GM12801 (cell line): Measurements from ENCODE around the gene PTPRN2.

Source experiments
- TF ChIP-seq, protein P1 (sequence below): IDR thresholded peaks from one replicate; pipeline ENCODE4 v1.5.1; 2011; ENCODE audit warnings: control low read depth; ENCODE audit not compliant: insufficient read length; ENCODE audit errors: extremely low read depth

PTPRN2 gene

DNA sequence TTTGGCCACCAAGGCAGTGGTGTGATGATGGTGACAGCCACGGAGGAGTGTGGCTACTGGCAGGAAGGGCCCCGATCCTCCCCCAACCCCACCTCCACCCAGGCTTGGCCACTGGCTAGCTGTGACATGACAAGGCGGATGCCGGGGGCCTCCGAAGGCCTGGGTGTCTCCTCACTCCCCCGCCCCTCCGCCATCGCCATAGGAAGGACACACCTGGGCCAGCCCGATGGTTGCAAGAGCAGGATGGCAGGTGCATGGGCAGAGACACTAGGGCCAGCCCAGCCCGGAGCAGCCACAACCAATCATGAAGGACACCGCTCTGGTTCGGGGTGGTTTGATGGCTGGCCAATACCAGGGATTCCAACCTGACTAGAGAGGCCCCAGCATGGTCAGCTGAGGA, 81.0 kb downstream of the PTPRN2 start:
- TF ChIP-seq, protein P1, sequence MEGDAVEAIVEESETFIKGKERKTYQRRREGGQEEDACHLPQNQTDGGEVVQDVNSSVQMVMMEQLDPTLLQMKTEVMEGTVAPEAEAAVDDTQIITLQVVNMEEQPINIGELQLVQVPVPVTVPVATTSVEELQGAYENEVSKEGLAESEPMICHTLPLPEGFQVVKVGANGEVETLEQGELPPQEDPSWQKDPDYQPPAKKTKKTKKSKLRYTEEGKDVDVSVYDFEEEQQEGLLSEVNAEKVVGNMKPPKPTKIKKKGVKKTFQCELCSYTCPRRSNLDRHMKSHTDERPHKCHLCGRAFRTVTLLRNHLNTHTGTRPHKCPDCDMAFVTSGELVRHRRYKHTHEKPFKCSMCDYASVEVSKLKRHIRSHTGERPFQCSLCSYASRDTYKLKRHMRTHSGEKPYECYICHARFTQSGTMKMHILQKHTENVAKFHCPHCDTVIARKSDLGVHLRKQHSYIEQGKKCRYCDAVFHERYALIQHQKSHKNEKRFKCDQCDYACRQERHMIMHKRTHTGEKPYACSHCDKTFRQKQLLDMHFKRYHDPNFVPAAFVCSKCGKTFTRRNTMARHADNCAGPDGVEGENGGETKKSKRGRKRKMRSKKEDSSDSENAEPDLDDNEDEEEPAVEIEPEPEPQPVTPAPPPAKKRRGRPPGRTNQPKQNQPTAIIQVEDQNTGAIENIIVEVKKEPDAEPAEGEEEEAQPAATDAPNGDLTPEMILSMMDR, result no peak

GRCh38 chr7:158505683-158506082, 81.9 kb downstream of the PTPRN2 start:
- TF ChIP-seq, protein P1, result no peak

GRCh38 chr7:158502068-158502750, 85.4 kb downstream of the PTPRN2 start:
- TF ChIP-seq, protein P1, result no peak

GRCh38 chr7:158501393-158502067, 86.1 kb downstream of the PTPRN2 start:
- TF ChIP-seq, protein P1, result no peak

DNA sequence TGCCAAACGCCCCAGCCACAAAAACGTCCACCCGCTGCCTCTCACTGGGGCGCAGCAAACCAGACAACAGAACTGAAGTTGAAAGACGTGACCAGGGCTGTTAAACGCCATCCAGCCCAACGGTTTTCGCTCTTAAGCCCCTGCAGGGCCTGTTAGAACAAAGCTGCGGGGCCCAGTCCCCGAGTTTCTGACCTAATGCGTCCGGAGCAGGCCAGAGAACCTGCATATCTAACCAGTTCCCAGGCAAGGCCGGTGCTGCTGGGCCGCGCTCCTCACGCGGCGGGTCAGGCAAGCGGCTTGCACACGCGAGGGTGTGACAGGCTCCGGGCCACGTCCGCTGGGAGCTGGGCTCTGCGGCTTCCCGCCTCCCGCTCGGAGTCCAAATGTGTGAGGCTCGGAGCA, 87.0 kb downstream of the PTPRN2 start:
- TF ChIP-seq, protein P1, result no peak

GRCh38 chr7:158499082-158499455, 88.6 kb downstream of the PTPRN2 start:
- TF ChIP-seq, protein P1, result no peak

- TF ChIP-seq, protein P1, result no peak
Measured at GRCh38 chr7:158498443-158499081, 89.1 kb downstream of the PTPRN2 start.
